ENCODE results near the gene BCORL1. TPM values are rescaled to one million over a fixed set of nuclear protein-coding genes. Genes with fewer than 3 reads are reported as not detected.

The BCORL1 gene
- total RNA-seq, 4 donors from 2014 or later: 7.4 to 16.5 (median 11.5) TPM

DNA sequence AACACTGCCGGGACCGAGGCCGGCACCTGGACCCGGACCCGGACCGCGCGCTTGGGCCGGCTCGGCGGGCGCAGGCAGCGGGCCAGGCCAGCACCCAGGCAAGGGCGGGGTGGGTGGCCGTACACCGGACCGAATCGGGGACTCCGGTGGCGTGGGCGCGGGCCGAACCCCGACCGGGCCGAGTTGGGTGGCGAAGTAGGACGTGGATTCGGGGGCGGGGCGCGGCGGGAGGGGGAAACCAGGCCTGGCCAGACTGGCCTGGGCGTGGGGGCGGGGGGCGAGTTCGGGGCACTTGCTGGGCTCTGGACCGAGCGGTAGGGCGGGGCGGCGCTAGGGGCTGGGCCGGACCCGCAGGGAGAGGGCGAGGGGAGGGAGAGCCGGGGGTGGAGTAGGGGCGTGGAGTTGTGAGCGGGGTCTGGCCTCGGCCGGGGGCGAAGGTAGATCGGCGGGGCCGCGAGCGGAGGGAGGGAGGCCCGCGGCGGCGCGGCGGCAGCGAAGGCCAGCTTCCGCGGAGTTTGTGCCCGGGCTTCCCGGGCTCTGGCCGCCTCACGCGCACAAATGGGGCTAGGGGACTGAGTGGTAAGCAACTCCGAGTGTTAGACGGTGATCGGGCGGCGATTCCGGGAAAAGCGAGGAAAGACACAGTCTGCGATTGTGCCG is 1.8 kb upstream of the BCORL1 start:
- Histone ChIP-seq H3K9me3 (no peaks in the 10 kb centered on the region), H3K27me3 (no peaks in the 10 kb centered on the region), H3K4me1 (no peaks in the 10 kb centered on the region), H3K36me3 (no peaks in the 10 kb centered on the region), H3K27ac (peak overlapping the region; percentile 43 to 74 (median 70)), H3K4me3 (no peak overlapping the region)
- peak in 1 of 2 donors; percentile 44 for TF ChIP-seq POLR2A (IDR thresholded peaks at IDR 0.05)
- TF ChIP-seq, protein P1, sequence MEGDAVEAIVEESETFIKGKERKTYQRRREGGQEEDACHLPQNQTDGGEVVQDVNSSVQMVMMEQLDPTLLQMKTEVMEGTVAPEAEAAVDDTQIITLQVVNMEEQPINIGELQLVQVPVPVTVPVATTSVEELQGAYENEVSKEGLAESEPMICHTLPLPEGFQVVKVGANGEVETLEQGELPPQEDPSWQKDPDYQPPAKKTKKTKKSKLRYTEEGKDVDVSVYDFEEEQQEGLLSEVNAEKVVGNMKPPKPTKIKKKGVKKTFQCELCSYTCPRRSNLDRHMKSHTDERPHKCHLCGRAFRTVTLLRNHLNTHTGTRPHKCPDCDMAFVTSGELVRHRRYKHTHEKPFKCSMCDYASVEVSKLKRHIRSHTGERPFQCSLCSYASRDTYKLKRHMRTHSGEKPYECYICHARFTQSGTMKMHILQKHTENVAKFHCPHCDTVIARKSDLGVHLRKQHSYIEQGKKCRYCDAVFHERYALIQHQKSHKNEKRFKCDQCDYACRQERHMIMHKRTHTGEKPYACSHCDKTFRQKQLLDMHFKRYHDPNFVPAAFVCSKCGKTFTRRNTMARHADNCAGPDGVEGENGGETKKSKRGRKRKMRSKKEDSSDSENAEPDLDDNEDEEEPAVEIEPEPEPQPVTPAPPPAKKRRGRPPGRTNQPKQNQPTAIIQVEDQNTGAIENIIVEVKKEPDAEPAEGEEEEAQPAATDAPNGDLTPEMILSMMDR (IDR thresholded peaks at IDR 0.05): no peak
- DNase-seq: peak; percentile 22 to 73 (median 73)

DNA sequence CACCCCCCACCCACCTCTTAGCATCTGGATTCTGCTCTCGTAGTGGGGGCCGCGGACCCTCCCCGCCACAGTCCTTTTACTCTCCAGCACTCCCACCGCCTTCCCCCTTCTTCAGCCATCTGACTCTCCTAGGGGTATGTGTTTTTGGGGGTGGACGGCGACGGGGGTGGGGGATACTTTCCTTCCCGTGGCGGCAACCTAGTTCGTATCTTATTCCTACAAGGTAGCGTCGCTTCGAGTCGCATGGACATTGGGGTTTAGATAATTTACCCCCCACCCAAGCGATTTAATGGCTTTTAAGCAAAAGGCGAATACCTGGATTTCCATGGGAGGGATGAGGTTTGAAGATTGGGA is 1.3 kb upstream of the BCORL1 start:
- Histone ChIP-seq H3K4me3 (no peak overlapping the region), H3K27me3 (no peaks in the 10 kb centered on the region), H3K9me3 (no peaks in the 10 kb centered on the region), H3K4me1 (no peaks in the 10 kb centered on the region), H3K36me3 (no peaks in the 10 kb centered on the region), H3K27ac (peak overlapping the region in 3 of 4 donors; percentile 69 to 74 (median 70))
- no peak for TF ChIP-seq POLR2A (IDR thresholded peaks at IDR 0.05)
- TF ChIP-seq, protein P1 (IDR thresholded peaks at IDR 0.05): no peak
- DNase-seq: no peak

DNA sequence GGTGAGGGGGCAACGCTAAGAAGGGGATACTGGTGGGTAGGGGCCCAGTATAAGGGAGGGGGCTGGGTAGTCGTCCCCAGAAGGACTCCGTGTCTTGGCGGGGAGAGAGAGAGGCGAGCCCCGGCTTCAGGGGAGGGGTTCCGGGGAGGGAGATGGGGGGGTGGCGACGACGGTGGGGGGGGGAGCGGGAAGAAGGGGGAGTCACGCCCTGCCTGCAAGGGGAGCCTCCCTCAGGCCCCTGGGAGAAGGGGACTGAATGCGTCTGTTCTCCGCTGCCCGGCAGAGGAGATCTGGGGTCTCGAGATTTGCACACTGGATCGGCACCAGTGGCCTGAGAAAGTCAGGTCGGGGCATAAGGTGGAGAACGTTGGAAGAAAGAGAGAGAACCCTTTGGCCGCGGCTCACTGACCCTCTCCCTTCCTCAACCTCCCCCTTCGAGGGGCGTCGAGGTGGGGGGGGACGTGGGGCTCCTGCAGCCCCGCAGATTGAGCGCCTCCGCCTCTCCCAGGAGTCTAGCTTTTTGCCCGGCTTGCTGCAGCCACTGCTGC is 609 bp upstream of the BCORL1 start:
- Histone ChIP-seq H3K4me3 (no peak overlapping the region), H3K27ac (peak overlapping the region in 2 of 4 donors; percentile 70 to 76), H3K4me1 (no peaks in the 10 kb centered on the region), H3K36me3 (no peaks in the 10 kb centered on the region), H3K9me3 (no peaks in the 10 kb centered on the region), H3K27me3 (no peaks in the 10 kb centered on the region)
- peak; percentile 18 to 48 (median 45) for DNase-seq
- no peak for TF ChIP-seq POLR2A (IDR thresholded peaks at IDR 0.05)
- TF ChIP-seq, protein P1 (IDR thresholded peaks at IDR 0.05): no peak

DNA sequence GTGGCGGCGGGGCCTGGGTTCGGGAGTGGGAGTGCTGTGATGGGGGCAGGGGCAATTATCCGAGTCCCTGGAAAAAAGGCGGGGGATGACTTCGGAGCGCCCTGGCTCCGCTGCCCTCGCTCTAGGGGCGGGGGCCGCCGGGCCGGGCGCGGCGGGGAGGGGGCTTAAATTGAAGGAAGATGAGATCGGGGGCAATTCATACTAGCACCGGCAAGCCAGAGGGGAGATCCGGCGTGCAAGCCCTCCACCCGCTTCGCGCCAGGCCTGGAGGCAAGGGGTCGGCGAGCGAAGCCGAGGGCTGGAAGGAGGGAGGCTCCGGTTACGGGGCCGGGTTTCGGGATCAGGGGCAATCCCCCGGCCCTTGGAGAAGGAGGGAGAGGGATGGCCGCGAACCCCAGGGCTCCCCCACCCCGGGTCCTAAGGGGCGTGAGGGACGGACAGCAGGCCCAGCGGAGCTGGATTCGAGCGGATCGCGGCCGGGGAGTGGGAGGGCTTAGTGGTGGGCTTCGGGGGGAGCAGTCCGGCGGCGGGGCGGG is 1.2 kb downstream of the BCORL1 start:
- Histone ChIP-seq H3K9me3 (no peaks in the 10 kb centered on the region), H3K27me3 (no peaks in the 10 kb centered on the region), H3K36me3 (no peaks in the 10 kb centered on the region), H3K27ac (peak overlapping the region in 2 of 4 donors; percentile 45 to 52), H3K4me1 (no peaks in the 10 kb centered on the region), H3K4me3 (no peak overlapping the region)
- TF ChIP-seq POLR2A (IDR thresholded peaks at IDR 0.05): no peak
- TF ChIP-seq, protein P1 (IDR thresholded peaks at IDR 0.05): no peak
- DNase-seq: peak in 1 of 3 donors; percentile 45

DNA sequence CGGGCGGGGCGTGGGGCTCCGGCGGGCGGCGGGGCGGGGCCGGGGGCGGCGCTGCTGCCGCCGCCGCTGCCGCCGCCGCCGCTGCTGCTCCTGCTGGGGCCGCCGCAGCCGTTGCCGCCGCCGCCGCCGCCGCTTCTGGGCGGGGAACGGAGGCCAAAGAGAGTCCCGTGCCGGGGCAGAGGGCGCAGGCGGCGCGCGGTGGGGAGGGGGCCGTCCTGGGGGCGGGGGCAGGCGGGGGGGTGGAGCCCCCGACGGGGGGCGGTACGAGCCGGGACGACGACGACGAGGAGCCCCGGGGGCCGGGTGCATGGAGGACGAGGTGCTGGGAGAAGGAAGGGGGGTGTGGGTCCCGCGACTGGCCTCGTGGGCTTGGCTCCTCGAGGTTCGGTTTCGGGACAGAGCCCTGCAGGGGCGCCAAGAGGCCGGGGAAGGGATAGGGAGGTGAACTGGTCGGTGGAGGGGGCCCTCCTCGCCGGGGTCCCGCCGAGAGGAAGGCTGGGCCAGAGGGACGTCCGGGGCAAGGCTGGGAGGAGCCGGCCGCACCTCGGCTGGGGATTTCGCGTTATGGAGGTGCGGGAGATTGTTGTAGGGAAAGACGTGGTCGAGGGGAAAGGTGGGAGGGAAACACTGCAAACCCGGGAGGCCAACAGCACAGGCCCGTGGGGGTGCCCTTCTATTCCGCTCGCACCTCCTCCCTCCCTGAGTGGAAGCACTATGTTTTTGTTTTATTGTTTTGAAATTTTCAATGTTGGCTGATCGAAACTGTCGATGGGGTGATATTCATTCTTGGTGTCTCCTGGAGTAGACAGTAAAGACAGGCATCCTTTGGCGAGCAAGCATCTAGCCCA is 1.9 kb downstream of the BCORL1 start:
- Histone ChIP-seq H3K4me1 (no peaks in the 10 kb centered on the region), H3K36me3 (no peaks in the 10 kb centered on the region), H3K27me3 (no peaks in the 10 kb centered on the region), H3K9me3 (no peaks in the 10 kb centered on the region), H3K27ac (peak overlapping the region in 2 of 4 donors; percentile 30 to 57), H3K4me3 (no peak overlapping the region)
- TF ChIP-seq, protein P1 (IDR thresholded peaks at IDR 0.05): no peak
- TF ChIP-seq POLR2A (IDR thresholded peaks at IDR 0.05): no peak
- DNase-seq: peak; percentile 30 to 59 (median 58)

Measured in Peyer's patch (tissue), 4 donors.